HEK293T (cell line): ENCODE results near the gene ANKMY1.
"Not testable (repeated sequence)": the region's sequence is repeated elsewhere in the genome, so short reads cannot be mapped to it uniquely, and the experiment has no call there.

ENCODE experiments used
- CTCF ChIA-PET: fragments of 350-600 bp; formaldehyde crosslinking; extraction: SDS; loops from one replicate; lab custom pipeline; 2021; ENCODE audit warnings: antibody characterized with exemption, inconsistent platforms; lab: Yijun Ruan, JAX
- POLR2A ChIA-PET: fragments of 350-600 bp; formaldehyde crosslinking; extraction: SDS; loops from one replicate; lab custom pipeline; 2020; ENCODE audit warnings: antibody characterized with exemption, inconsistent platforms; lab: Yijun Ruan, JAX
- DNase-seq: peaks from one replicate; pipeline ENCODE4 v3.0.0; 2012; ENCODE audit warnings: mixed read lengths; ENCODE audit errors: extremely low spot score
- ARNT ChIP-seq: fragments of 450-650 bp; IDR thresholded peaks from 2 replicates; pipeline ENCODE4 v1.6.1; 2017; ENCODE audit warnings: mild to moderate bottlenecking
- BHLHE40 ChIP-seq: fragments of 450-650 bp; IDR thresholded peaks from 2 replicates; pipeline ENCODE4 v1.6.1; 2016; ENCODE audit warnings: mild to moderate bottlenecking, moderate library complexity, borderline replicate concordance
- CTBP1 ChIP-seq: fragments of 450-650 bp; IDR thresholded peaks from 2 replicates; pipeline ENCODE4 v1.6.1; 2016; ENCODE audit warnings: borderline replicate concordance
- ELF4 ChIP-seq: fragments of 450-650 bp; IDR thresholded peaks from 2 replicates; pipeline ENCODE4 v1.6.1; 2017; ENCODE audit warnings: antibody characterized with exemption
- FOXA1 ChIP-seq: fragments of 450-650 bp; IDR thresholded peaks from 2 replicates; pipeline ENCODE4 v1.6.1; 2016; ENCODE audit warnings: mild to moderate bottlenecking
- FOXK2 ChIP-seq: fragments of 450-650 bp; IDR thresholded peaks from 2 replicates; pipeline ENCODE4 v1.6.1; 2016; ENCODE audit warnings: mild to moderate bottlenecking
- FOXM1 ChIP-seq: fragments of 450-650 bp; IDR thresholded peaks from 2 replicates; pipeline ENCODE4 v1.6.1; 2017; ENCODE audit warnings: mild to moderate bottlenecking, borderline replicate concordance
- HDGF ChIP-seq: fragments of 450-650 bp; IDR thresholded peaks from 2 replicates; pipeline ENCODE4 v1.6.1; 2017; ENCODE audit warnings: antibody characterized with exemption, borderline replicate concordance
- L3MBTL2 ChIP-seq: fragments of 450-650 bp; conservative IDR thresholded peaks from 2 replicates; pipeline ENCODE4 v1.6.1; 2016; ENCODE audit warnings: mild to moderate bottlenecking
- LEF1 ChIP-seq: fragments of 450-650 bp; IDR thresholded peaks from 2 replicates; pipeline ENCODE4 v1.6.1; 2017; ENCODE audit warnings: mild to moderate bottlenecking, borderline replicate concordance
- NFRKB ChIP-seq: fragments of 450-650 bp; IDR thresholded peaks from 2 replicates; pipeline ENCODE4 v1.6.1; 2016; ENCODE audit warnings: mild to moderate bottlenecking, moderate library complexity
- SP1 ChIP-seq: fragments of 450-650 bp; IDR thresholded peaks from 2 replicates; pipeline ENCODE4 v1.6.1; 2017
- SUZ12 ChIP-seq: fragments of 450-650 bp; IDR thresholded peaks from 2 replicates; pipeline ENCODE4 v1.6.1; 2016; ENCODE audit warnings: mild to moderate bottlenecking
- TARDBP ChIP-seq: fragments of 450-650 bp; IDR thresholded peaks from 2 replicates; pipeline ENCODE4 v1.6.1; 2016
- ZNF384 ChIP-seq: fragments of 450-650 bp; IDR thresholded peaks from 2 replicates; pipeline ENCODE4 v1.6.1; 2016
- TF ChIP-seq, protein P1 (sequence below): fragments of 450-650 bp; IDR thresholded peaks from 2 replicates; pipeline ENCODE4 v1.6.1; 2016

The ANKMY1 gene

GRCh38 chr2:240498171-240498957, 59.4 kb downstream of the ANKMY1 start:
- CTCF ChIA-PET, result no interaction called here
- TF ChIP-seq, protein P1, sequence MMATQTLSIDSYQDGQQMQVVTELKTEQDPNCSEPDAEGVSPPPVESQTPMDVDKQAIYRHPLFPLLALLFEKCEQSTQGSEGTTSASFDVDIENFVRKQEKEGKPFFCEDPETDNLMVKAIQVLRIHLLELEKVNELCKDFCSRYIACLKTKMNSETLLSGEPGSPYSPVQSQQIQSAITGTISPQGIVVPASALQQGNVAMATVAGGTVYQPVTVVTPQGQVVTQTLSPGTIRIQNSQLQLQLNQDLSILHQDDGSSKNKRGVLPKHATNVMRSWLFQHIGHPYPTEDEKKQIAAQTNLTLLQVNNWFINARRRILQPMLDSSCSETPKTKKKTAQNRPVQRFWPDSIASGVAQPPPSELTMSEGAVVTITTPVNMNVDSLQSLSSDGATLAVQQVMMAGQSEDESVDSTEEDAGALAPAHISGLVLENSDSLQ, result no peak
- TF ChIP-seq BHLHE40 (no peak), HDGF (no peak), FOXK2 (no peak), SUZ12 (no peak), FOXM1 (no peak)
- DNase-seq, result no peak
- POLR2A ChIA-PET, result no interaction called here

- CTCF ChIA-PET, result interaction anchor here (0.6 kb wide), 1 partner anchor 120 kb away, joined by 3 read pairs; no protein-coding TSS in a partner anchor
- DNase-seq, result peak; percentile 19
- POLR2A ChIA-PET, result not testable (repeated sequence)
These were observed 60.7 kb downstream of the ANKMY1 start for GRCh38 chr2:240497082-240497481.

DNA sequence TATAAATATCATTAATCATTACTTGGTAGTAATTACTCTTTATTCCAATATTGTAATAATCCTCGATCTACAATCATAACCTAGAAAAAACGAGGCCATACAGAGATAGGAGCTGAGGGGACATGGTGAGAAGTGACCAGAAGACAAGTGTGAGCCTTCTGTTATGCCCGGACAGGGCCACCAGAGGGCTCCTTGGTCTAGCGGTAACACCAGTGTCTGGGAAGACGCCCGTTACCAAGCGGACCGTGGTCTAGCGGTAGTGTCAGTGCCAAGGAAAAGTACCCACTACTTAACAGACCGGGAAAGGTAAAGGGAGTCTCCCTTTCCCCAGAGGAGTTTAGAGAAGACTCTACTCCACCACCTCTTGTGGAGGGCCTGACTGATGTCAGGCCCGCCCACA, 62.8 kb downstream of the ANKMY1 start:
- DNase-seq, POLR2A ChIA-PET, CTCF ChIA-PET: not testable (repeated sequence)

GRCh38 chr2:240494194-240494793, 63.5 kb downstream of the ANKMY1 start:
- CTCF ChIA-PET, result no interaction called here
- no peak for TF ChIP-seq ZNF384
- TF ChIP-seq LEF1, result no peak
- TF ChIP-seq SUZ12, result no peak
- no peak for TF ChIP-seq ARNT
- TF ChIP-seq ELF4, result no peak
- no peak for TF ChIP-seq NFRKB
- TF ChIP-seq FOXK2, result no peak
- TF ChIP-seq CTBP1, result no peak
- no peak for TF ChIP-seq BHLHE40
- no peak for TF ChIP-seq FOXA1
- TF ChIP-seq SP1, result no peak
- TF ChIP-seq L3MBTL2, result no peak
- TF ChIP-seq, protein P1, result no peak
- TF ChIP-seq FOXM1, result no peak
- no peak for TF ChIP-seq TARDBP
- no peak for TF ChIP-seq HDGF

DNA sequence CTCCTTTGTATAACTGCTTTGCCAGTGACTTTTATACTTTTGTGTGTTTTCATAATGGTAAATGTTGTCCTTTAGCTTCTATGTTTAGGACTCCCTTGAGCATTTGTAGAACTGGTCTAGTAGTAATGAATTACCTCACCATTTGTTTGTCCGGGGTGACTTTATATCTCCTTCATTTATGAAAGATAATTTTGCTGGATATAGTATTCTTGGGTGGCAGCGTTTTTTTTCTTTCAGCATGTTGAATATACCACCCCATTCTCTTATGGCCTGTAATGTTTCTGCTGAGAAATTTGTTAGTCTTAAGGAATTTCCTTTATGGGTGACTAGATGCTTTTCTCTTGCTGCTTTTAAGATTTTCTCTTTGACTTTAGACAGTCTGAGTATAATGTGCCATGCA, 66.3 kb downstream of the ANKMY1 start:
- DNase-seq, result no peak
- TF ChIP-seq LEF1, result no peak
- TF ChIP-seq CTBP1, result no peak
- no peak for TF ChIP-seq SUZ12
- TF ChIP-seq, protein P1, result no peak
- TF ChIP-seq TARDBP, result no peak
- no peak for TF ChIP-seq ZNF384
- TF ChIP-seq BHLHE40, result no peak
- ChIA-PET POLR2A (no interaction called here), CTCF (no interaction called here)

More at GRCh38 chr2:240494194-240494793, 63.5 kb downstream of the ANKMY1 start:
- DNase-seq, result no peak
- POLR2A ChIA-PET, result no interaction called here

DNA sequence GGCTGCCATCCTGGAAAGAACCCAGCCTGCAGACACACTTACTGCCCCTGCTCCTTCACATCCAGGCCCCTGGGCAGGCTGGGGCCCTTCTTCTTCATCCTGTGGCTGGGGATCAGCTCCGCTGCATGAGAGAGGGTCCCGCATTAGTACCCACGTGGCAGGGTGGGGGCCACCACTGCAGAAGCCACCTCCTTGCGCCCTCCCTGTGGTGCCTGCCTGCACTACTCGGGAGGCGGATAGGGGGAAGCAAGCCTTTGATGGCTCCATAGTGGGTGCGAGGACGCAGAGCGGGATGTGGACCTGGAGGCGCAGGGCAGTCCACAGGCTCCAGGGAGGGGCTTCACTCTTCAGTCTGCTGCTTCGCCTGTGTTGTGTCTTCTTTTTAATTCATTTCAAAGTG, 75.6 kb downstream of the ANKMY1 start:
- CTCF ChIA-PET, result no interaction called here
- TF ChIP-seq SP1 (no peak), TARDBP (no peak), L3MBTL2 (no peak), CTBP1 (no peak), FOXK2 (no peak), FOXM1 (no peak), SUZ12 (no peak), BHLHE40 (no peak), LEF1 (no peak)
- TF ChIP-seq, protein P1, result no peak
- DNase-seq, result no peak
- POLR2A ChIA-PET, result no interaction called here

- no peak for DNase-seq
- TF ChIP-seq TARDBP (no peak), FOXA1 (no peak), FOXM1 (no peak), SUZ12 (no peak), HDGF (no peak), CTBP1 (no peak)
- TF ChIP-seq, protein P1, result no peak
- CTCF ChIA-PET, result no interaction called here
- POLR2A ChIA-PET, result no interaction called here
These were observed 76.1 kb downstream of the ANKMY1 start for GRCh38 chr2:240481720-240482119.
